ENCODE data around the gene LMTK2.
A peak's percentile ranks its signal among the peaks of the same experiment; 100 is the strongest.

The LMTK2 gene

GRCh38 chr7:98240961-98241673 is 134.5 kb downstream of the LMTK2 start:
- DNase-seq, result no peak

- no peak for DNase-seq
Measured at GRCh38 chr7:98241674-98242241, 135.1 kb downstream of the LMTK2 start.

- DNase-seq, result no peak
Measured at GRCh38 chr7:98242342-98242741, 135.7 kb downstream of the LMTK2 start.

GRCh38 chr7:98242934-98243333 is 136.3 kb downstream of the LMTK2 start:
- no peak for DNase-seq

GRCh38 chr7:98244871-98245270 is 138.2 kb downstream of the LMTK2 start:
- no peak for DNase-seq

- no peak for DNase-seq
Measured at GRCh38 chr7:98248156-98248555, 141.5 kb downstream of the LMTK2 start.

- DNase-seq, result no peak
Measured at GRCh38 chr7:98249106-98249505, 142.4 kb downstream of the LMTK2 start.

- DNase-seq, result no peak
Measured at GRCh38 chr7:98250789-98251188, 144.1 kb downstream of the LMTK2 start.

GRCh38 chr7:98251231-98251600 is 144.6 kb downstream of the LMTK2 start:
- no peak for DNase-seq

GRCh38 chr7:98251601-98252424 is 145.2 kb downstream of the LMTK2 start, which contains the start of gene TECPR1:
TSS of gene TECPR1 (minus strand) at chr7:98252232. CDS start at chr7:98246146, 6,086 bp downstream.
- peak; percentile 80 for DNase-seq

- DNase-seq, result no peak
Measured at GRCh38 chr7:98252425-98253054, 145.9 kb downstream of the LMTK2 start.

- DNase-seq, result no peak
Measured at GRCh38 chr7:98254516-98254915, 147.9 kb downstream of the LMTK2 start.

GRCh38 chr7:98254951-98255610 is 148.4 kb downstream of the LMTK2 start:
- no peak for DNase-seq

- no peak for DNase-seq
Measured at GRCh38 chr7:98256431-98256830, 149.8 kb downstream of the LMTK2 start.

GRCh38 chr7:98257701-98258100 is 151.0 kb downstream of the LMTK2 start:
- DNase-seq, result no peak

Data from fibroblast of skin of right quadriceps (primary cell).